Measurements from ENCODE around the gene MT1H. TPM values are rescaled to one million over a fixed set of nuclear protein-coding genes. Genes with fewer than 3 reads are reported as not detected.

Gene MT1H
- total RNA-seq, 2 experiments from 2014 or later = not detected

DNA sequence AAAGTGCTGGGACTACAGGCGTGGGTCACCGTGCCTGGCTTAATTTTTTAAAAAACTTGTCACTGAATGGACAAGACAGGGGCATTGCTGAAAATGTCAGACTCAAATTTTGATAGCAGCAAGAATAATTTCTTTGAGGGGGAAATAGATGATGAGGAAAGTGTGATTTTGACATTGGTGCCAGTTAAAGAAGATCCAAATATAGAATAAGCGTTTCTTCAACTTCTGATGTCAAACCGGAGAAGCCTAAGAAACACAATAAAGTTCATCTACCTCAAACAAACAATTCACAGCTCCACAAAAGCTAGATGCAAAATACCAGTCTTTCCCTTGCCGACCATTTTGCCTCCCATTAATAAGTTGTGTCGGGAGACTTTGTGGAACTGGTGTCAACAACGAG lies 17.1 kb downstream of the MT1H start:
- H3K36me3 Mint-ChIP-seq (ENCODE audit: low read depth) = peaks cover 8% of the 10 kb centered on the region
- no peaks in the 10 kb centered on the region for H3K27me3 Mint-ChIP-seq
- TF ChIP-seq, protein P1, sequence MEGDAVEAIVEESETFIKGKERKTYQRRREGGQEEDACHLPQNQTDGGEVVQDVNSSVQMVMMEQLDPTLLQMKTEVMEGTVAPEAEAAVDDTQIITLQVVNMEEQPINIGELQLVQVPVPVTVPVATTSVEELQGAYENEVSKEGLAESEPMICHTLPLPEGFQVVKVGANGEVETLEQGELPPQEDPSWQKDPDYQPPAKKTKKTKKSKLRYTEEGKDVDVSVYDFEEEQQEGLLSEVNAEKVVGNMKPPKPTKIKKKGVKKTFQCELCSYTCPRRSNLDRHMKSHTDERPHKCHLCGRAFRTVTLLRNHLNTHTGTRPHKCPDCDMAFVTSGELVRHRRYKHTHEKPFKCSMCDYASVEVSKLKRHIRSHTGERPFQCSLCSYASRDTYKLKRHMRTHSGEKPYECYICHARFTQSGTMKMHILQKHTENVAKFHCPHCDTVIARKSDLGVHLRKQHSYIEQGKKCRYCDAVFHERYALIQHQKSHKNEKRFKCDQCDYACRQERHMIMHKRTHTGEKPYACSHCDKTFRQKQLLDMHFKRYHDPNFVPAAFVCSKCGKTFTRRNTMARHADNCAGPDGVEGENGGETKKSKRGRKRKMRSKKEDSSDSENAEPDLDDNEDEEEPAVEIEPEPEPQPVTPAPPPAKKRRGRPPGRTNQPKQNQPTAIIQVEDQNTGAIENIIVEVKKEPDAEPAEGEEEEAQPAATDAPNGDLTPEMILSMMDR (IDR thresholded peaks at IDR 0.05) = no peak
- DNase-seq (no peak), ATAC-seq (ENCODE audit: poor library complexity) (no peak)
- ChIA-PET CTCF (no interaction called here), POLR2A (no interaction called here)
- no peaks in the 10 kb centered on the region for H3K36me3 ChIP-seq (ENCODE audit: insufficient read depth, low read length)
- peaks cover 22% of the 10 kb centered on the region for H3K4me1 ChIP-seq (ENCODE audit: insufficient read depth, low read length)
- intact Hi-C loops (cut with DNase I, micrococcal nuclease) = no loop called here
- H3K4me1 Mint-ChIP-seq (ENCODE audit: low read depth) = peaks cover 21% of the 10 kb centered on the region
- no peaks in the 10 kb centered on the region for H3K27me3 ChIP-seq (ENCODE audit: control insufficient read depth in 1 of 2, insufficient read depth in 2 of 2, low read length in 2 of 2)
- peaks cover 0 to 7% of the 10 kb centered on the region in 2 experiments for H3K9me3 ChIP-seq (ENCODE audit: control insufficient read depth in 1 of 2, insufficient read depth in 1 of 2, low read length in 2 of 2)
- no peak overlapping the region for H3K27ac ChIP-seq (ENCODE audit: low read depth in 1 of 2, low read length in 2 of 2)
- no peak overlapping the region for H3K27ac Mint-ChIP-seq
- no peaks in the 10 kb centered on the region for H3K9me3 Mint-ChIP-seq
- no peak overlapping the region for H3K4me3 ChIP-seq (ENCODE audit: low read length)
- no peak overlapping the region for H3K4me3 Mint-ChIP-seq

DNA sequence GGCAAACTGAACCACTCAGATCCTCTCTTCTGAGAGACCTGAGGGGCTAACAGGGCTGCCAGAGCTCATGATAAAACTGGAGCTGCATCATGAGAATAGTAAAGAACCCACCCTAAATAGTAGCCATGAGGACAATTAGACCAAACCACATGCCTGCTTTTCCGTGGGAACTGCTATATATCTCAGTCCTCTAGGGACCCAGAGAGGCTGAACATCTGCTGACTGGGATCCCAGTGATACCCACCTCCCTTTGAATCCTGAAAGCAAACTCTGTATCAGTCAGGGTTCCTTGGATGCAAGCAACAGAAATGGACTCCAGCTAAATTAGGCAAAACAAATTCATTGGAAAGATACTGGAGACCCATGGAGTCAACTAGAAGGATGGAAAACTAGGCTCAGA lies 19.1 kb downstream of the MT1H start:
- Histone ChIP-seq H3K4me1 (ENCODE audit: insufficient read depth, low read length) (peaks cover 4% of the 10 kb centered on the region), H3K9me3 (ENCODE audit: control insufficient read depth in 1 of 2, insufficient read depth in 1 of 2, low read length in 2 of 2) (peaks cover 0 to 7% of the 10 kb centered on the region in 2 experiments), H3K27ac (ENCODE audit: low read depth in 1 of 2, low read length in 2 of 2) (no peak overlapping the region), H3K36me3 (ENCODE audit: insufficient read depth, low read length) (no peaks in the 10 kb centered on the region), H3K27me3 (ENCODE audit: control insufficient read depth in 1 of 2, insufficient read depth in 2 of 2, low read length in 2 of 2) (no peaks in the 10 kb centered on the region), H3K4me3 (ENCODE audit: low read length) (no peak overlapping the region)
- POLR2A ChIA-PET = no interaction called here
- TF ChIP-seq, protein P1 (IDR thresholded peaks at IDR 0.05) = no peak
- Mint-ChIP-seq H3K9me3 (no peaks in the 10 kb centered on the region), H3K36me3 (ENCODE audit: low read depth) (peaks cover 5% of the 10 kb centered on the region), H3K27me3 (no peaks in the 10 kb centered on the region), H3K4me3 (no peak overlapping the region), H3K4me1 (ENCODE audit: low read depth) (peaks cover 8% of the 10 kb centered on the region), H3K27ac (no peak overlapping the region)
- ATAC-seq (ENCODE audit: poor library complexity) (no peak), DNase-seq (no peak)
- intact Hi-C loops (cut with DNase I, micrococcal nuclease) = no loop called here
- CTCF ChIA-PET = no interaction called here

DNA sequence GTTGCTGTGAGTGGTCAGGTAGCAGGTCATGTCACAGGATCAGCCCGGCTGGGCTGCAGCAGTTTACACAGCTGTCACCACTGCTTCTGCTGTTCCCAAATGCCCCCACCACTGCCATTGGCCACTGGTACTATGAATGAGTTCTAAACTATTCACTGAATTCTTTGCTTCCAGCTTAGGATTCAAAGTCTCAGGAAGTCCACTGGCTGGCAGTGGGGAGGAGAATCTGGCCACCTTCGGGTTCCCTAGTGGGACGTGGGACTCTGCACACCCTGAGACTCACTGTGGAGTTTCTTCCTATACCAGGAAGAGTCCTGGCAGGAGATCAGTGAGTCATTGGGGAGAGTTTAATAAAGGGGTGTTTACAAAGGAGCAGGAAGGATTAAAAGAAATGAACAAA lies 19.6 kb downstream of the MT1H start:
- no peak for DNase-seq
- Histone ChIP-seq H3K27ac (ENCODE audit: low read depth in 1 of 2, low read length in 2 of 2) (no peak overlapping the region), H3K4me1 (ENCODE audit: insufficient read depth, low read length) (peaks cover 3% of the 10 kb centered on the region), H3K4me3 (ENCODE audit: low read length) (no peak overlapping the region), H3K36me3 (ENCODE audit: insufficient read depth, low read length) (no peaks in the 10 kb centered on the region), H3K27me3 (ENCODE audit: control insufficient read depth in 1 of 2, insufficient read depth in 2 of 2, low read length in 2 of 2) (no peaks in the 10 kb centered on the region), H3K9me3 (ENCODE audit: control insufficient read depth in 1 of 2, insufficient read depth in 1 of 2, low read length in 2 of 2) (peaks cover 0 to 7% of the 10 kb centered on the region in 2 experiments)
- TF ChIP-seq, protein P1 (IDR thresholded peaks at IDR 0.05) = no peak
- no peak overlapping the region for H3K27ac Mint-ChIP-seq
- peaks cover 5% of the 10 kb centered on the region for H3K36me3 Mint-ChIP-seq (ENCODE audit: low read depth)
- H3K9me3 Mint-ChIP-seq = no peaks in the 10 kb centered on the region
- H3K4me1 Mint-ChIP-seq (ENCODE audit: low read depth) = peaks cover 4% of the 10 kb centered on the region
- POLR2A ChIA-PET = no interaction called here
- intact Hi-C loops (cut with DNase I, micrococcal nuclease) = no loop called here
- H3K27me3 Mint-ChIP-seq = no peaks in the 10 kb centered on the region
- H3K4me3 Mint-ChIP-seq = no peak overlapping the region
- CTCF ChIA-PET = no interaction called here
- ATAC-seq (ENCODE audit: poor library complexity) = no peak

All from CD4-positive, alpha-beta T cell (primary cell).